ENCODE data around the gene TBC1D19.
A peak's percentile ranks its signal among the peaks of the same experiment; 100 is the strongest.

Gene TBC1D19

GRCh38 chr4:26785810-26786209, 201.9 kb downstream of the TBC1D19 start:
- no peak for DNase-seq

DNA sequence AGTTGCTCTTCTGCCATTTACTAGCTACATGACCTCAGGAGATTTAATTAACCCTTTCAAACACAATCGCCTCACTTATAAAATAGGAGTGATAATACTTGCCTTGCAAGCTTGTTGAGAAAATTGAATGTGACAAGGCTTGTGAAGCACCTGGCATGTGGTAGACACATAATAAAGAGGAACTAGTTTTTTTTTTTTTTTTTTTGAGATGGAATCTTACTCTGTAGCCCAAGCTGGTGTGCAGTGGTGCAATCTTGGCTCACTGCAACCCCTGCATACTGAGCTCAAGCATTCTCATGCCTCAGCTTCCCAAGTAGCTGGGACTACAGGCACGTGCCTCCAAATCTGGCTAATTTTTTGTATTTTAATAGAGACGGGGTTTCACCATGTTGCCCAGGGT, 203.0 kb downstream of the TBC1D19 start:
- DNase-seq, result no peak

- DNase-seq, result peak; percentile 26
Observed at GRCh38 chr4:26787461-26788340, 203.8 kb downstream of the TBC1D19 start.

GRCh38 chr4:26788341-26788733, 204.5 kb downstream of the TBC1D19 start:
- DNase-seq, result no peak

- DNase-seq, result no peak
Observed at GRCh38 chr4:26789208-26789607, 205.3 kb downstream of the TBC1D19 start.

- no peak for DNase-seq
Observed at GRCh38 chr4:26791346-26791745, 207.5 kb downstream of the TBC1D19 start.

DNA sequence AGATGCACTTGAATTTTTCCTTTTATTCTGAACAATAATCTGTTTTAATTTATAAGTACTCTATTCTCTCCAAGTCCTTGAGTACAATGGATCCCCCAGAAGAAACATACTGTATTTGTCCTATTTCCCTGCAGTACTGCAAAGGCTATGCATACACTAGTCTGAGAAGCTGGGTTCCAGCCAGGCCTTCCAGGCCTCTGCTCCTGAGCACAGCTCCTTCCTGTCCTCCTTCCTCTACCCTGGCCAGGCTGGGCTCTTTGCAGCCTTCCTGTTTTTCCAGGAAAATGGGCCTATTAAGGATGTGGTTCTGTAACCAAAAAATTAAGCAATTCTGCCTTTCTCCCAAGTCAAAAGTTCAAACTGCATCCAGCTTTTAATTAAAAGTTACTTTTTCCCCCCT, 208.8 kb downstream of the TBC1D19 start:
- DNase-seq, result no peak

DNA sequence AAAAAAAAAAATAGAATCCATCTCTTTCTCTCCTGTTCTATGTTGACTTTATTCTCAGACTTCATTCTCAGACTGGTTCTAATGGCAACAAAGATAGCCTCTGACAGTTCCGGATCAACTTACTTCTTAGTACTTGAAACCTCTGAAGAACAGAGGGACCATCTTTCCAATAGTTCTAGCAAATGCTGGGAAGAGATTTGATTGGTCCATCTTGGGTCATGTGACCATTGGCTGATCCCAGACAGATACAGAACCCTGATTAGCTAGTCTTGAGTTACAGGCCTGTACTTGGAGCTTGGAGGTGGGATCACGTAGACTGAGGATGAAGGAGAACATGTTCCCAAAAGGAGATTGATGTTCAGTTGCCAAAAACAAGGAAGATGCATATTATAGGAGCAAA, 209.9 kb downstream of the TBC1D19 start:
- DNase-seq, result no peak

DNA sequence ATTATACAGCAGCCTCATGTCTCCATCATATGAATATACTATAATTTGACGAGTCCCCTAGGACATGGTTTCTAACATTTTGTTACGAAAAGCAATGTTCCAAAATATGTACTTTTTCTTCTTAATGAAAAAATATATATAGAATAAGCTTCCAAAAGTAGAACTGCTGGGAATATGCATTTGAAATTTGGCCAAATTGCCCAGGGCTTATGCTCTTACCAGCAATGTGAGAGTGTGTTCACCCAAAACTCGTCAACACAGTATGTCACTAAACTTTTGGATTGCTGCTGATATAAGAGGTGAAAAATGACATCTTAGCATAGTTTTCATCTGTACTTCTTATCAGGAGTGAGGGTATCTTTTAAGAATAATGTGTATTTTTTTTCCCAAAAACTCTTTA, 212.2 kb downstream of the TBC1D19 start:
- DNase-seq, result no peak

GRCh38 chr4:26802790-26803189, 218.9 kb downstream of the TBC1D19 start:
- DNase-seq, result no peak

DNA sequence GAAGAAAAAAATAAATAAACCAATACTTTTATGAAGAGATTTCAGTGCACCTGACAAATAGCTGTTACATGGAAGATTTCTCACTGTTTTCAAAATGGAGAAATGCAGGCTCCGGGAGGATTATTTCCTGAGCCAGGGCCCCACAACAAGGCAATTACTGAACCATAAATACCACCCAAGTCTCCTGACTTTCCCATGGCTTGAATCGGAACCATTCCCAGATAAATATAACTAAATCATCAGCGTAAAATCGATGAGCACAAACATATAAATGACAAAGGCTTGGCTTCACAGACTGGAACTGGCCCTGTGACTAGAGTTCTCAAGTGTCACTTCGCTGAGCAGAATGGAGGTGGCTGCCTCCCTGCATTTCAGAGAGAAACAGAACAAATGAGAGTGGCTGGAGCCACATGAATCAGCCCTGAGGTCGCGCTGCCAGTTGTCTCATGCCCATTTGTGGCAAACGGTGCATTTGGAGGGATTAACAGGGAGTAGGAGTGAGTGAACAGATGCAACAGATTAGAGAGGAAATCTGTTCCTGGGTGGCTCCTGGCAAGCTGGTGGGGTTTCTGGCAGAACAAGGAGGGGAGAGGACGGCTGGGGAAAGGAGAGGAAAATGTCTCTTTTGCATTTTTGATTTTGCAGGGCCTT, 219.5 kb downstream of the TBC1D19 start:
- no peak for DNase-seq

GRCh38 chr4:26804451-26804850, 220.6 kb downstream of the TBC1D19 start:
- no peak for DNase-seq

DNA sequence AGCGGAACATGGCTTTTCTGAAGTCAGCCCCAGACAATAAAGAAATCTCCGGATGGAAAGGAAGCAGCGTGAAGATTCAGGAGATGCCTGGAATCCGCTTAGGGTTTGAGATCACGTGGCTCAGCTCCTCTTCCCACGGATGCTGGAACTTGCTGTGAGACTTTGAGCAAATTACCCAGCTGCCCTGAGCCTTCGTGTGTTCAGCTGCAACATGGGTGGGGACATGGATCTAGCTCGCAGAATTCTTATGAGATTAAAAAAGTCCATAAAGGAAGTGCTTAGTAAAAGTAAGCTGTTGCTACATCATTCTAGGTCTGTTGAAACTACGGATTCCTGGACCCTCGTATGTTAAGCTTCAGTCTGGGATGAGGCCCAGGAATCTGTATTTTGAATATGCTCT, 221.0 kb downstream of the TBC1D19 start:
- no peak for DNase-seq
